ENCODE data around the gene VCAN.

VCAN gene

GRCh38 chr5:83562791-83563557, 91.4 kb downstream of the VCAN start:
- peak in 36 of 56 donors; percentile 1 to 68 (median 24) for DNase-seq

- DNase-seq: no peak
Observed at GRCh38 chr5:83563631-83564030, 92.1 kb downstream of the VCAN start.

- peak in 1 of 56 donors; percentile 69 for DNase-seq
Observed at GRCh38 chr5:83564069-83564749, 92.7 kb downstream of the VCAN start.

- no peak for DNase-seq
Observed at GRCh38 chr5:83567741-83568140, 96.2 kb downstream of the VCAN start.

- no peak for DNase-seq
Observed at GRCh38 chr5:83568186-83568585, 96.6 kb downstream of the VCAN start.

- DNase-seq: no peak
Observed at GRCh38 chr5:83570916-83571315, 99.4 kb downstream of the VCAN start.

GRCh38 chr5:83572271-83572670, 100.7 kb downstream of the VCAN start:
- no peak for DNase-seq

- no peak for DNase-seq
Observed at GRCh38 chr5:83576341-83576740, 104.8 kb downstream of the VCAN start.

GRCh38 chr5:83577036-83577636, 105.6 kb downstream of the VCAN start:
- no peak for DNase-seq

GRCh38 chr5:83583859-83584258, 112.3 kb downstream of the VCAN start:
- DNase-seq: no peak

- DNase-seq: no peak
Observed at GRCh38 chr5:83586874-83587776, 115.6 kb downstream of the VCAN start.

- no peak for DNase-seq
Observed at GRCh38 chr5:83589786-83590185, 118.2 kb downstream of the VCAN start.

GRCh38 chr5:83590966-83591365, 119.4 kb downstream of the VCAN start:
- no peak for DNase-seq

GRCh38 chr5:83595217-83595616, 123.7 kb downstream of the VCAN start:
- DNase-seq: no peak

- peak in 42 of 56 donors; percentile 2 to 68 (median 18) for DNase-seq
Observed at GRCh38 chr5:83608122-83608521, 136.6 kb downstream of the VCAN start.

GRCh38 chr5:83614841-83615240, 143.3 kb downstream of the VCAN start:
- no peak for DNase-seq

GRCh38 chr5:83628360-83628759, 156.8 kb downstream of the VCAN start:
- DNase-seq: no peak
